DMS 273 (cell line): ENCODE results near the gene ZFP36L1.
A peak's percentile ranks its signal among the peaks of the same experiment; 100 is the strongest.

Experiments used
- DNase-seq: peaks from one replicate; lab custom pipeline; 2025; ENCODE audit not compliant: unreplicated experiment; lab: John Stamatoyannopoulos, UW

Gene ZFP36L1

DNA sequence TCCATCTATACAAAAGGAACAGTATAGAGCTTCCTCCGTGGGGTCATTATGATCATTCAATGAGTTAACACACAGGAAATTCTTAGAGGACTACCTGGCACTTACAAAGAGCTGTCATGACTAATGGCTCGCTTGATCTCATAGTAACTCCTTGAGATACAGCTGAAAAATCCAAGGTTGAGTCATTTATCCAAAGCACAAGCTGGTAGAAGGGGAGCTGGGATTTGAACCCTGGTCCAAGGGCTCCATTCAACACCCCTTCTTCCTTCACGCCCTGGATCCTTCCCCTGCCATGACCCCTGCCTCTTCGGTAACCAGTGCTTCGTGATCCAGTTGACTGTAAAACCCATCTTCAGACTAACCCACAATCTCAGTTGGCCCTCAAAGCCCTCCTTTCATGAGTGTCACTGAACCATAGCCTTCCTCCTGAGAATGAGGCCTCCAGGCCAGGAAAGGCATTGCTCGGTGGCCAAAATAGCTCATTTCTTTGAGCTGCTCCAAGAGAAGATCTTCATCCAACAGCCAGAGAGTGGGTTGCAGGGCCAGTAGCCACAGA is 7.8 kb downstream of the ZFP36L1 start:
- no peak for DNase-seq

DNA sequence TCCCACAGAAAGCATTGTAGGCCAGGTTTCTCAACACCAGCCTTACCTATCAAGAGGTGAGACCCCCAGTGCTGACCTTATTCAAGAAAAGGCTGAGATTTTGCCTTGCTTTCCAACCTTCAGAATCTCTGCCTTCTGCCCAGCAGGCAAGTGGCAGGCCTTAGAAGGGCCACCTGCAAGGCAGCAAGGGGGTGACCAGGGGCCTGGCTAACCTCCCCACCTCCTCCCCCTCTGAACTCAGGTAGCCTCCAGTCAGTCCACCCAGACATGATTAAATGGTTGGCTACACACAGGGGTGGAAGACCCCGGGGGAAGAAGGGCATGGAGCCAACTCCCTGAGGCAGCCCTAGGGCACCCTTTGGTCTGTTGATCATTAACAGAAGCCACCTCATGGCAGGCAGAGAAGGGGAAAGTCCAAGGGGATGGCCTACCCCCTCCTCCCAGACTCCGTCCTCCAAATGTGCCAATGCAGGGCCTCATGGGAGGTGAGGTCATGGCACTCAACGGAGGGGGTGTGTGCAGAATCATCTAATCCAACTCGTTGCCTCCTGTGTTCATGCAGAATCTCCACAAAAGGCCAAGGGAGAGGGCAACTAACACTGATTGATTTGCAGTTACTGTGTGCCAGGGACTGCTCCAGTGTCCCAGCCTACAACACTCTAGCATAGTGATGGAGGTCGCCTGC is 8.5 kb downstream of the ZFP36L1 start:
- peak; percentile 12 for DNase-seq

DNA sequence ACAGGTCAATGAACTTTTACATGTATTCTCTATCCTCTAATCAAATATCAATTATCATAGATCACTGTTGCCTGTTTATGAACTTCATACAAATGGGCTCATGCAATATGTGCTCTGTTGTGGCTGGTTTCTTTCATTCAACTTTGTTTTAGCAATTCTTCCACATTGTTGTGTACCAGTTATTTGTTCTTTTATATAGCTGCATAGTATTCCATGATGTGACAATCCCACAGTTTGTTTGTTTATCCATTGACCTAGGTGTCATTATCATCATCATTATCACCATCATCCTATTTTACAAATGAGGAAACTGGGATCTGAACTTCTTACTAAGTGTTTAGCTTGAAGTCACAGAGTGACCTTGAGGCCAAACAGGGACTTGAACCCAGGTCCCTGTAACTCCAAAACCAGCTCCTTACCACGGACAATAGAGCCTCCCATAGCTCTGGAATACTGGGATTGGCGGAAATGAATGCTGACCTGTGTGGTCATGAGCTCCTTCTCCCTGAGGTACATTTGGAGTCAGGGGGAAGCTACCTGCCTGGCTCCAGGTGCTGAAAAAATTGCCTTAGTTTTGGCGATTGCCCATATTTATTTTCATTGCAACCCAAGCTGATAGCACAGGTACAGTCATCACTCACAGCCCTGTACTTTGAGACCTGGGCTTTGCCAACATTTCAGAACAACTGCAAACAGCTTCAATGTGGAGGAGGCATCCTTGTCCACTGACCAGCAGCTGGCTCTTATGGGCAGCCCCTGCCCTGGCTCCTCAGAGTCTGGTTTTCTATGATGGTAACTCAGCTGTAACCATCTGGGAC is 9.2 kb downstream of the ZFP36L1 start:
- no peak for DNase-seq

DNA sequence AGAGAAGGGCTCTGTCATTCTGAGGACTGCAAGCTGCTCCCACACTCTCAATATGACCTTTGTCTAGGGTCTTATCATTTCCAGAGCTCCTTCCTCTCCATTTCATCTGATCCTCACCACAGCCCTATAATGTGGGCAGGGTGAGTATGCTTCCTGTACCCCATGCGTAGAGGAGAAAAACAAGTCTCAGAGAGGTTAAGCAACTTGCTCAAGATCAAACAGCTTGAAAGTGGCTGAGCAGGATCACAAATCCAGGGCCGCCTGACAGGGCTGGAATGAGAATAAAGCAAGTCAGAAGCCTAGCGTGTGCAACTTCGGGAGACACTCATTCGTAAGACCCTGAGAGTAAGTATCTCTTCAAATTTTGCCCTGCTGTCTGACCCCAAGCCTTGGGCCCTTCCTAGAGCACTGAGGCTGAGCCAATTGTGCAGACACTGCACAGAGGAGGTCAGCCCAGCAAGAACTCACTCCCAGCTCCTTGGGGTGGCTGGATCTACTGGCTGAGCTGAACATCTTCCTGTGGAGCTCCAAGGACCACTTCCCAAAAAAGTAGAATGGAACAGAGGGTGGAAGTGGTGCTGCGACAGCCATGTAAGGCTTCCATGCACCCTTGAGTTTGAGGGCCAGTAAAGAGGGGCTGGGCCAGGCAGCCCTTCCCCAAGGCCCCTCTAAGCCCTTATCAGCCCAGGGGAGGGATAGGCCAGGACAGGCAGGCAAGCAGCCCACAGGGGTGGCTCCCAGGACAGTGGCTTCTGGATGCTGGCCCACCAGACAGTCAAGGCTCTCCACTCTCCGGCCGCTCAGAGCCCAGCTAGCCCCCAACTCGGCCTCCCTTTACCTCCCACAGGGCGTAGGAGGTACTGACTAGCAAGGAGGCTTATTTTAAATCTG is 10.5 kb downstream of the ZFP36L1 start:
- DNase-seq, result no peak

DNA sequence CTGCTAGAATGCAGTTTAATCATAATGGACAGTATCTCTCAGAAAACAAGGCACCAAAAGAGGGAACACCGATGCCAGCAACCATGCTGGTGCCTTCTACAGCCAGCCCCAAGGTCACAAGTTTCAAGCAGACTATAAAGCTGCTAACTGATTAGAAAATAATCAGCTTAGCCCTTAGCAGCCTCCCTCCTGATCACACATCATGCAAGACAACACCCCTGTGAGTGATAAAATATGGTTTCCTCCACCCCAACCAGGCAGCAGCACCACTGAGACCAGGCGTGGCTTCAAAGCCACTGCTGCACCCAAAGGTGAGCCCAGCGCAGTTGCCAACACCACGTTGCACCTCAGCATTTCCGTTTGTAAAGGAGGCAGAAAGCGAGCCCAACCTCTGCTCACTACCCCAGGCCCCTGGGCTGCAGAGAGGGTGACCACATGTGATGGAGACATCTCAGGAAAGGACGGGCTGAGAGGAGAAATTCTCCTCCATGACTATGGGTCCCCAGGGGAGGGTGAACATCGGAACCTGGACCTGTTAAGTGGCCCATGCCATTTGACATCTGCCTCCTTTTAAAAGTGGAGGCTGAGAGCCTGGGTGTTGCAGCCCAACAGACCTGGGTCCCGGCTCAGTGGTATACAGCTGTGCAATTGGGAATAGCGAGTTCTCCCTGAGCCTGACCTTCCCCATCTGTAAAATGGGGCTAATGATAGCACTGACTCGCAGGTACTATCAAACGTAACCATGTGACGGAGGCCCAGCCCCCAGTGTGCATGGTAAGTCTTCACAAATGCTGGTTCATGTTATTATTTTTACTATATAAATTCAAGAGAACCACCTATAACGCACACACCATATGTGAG is 11.5 kb downstream of the ZFP36L1 start:
- no peak for DNase-seq

DNA sequence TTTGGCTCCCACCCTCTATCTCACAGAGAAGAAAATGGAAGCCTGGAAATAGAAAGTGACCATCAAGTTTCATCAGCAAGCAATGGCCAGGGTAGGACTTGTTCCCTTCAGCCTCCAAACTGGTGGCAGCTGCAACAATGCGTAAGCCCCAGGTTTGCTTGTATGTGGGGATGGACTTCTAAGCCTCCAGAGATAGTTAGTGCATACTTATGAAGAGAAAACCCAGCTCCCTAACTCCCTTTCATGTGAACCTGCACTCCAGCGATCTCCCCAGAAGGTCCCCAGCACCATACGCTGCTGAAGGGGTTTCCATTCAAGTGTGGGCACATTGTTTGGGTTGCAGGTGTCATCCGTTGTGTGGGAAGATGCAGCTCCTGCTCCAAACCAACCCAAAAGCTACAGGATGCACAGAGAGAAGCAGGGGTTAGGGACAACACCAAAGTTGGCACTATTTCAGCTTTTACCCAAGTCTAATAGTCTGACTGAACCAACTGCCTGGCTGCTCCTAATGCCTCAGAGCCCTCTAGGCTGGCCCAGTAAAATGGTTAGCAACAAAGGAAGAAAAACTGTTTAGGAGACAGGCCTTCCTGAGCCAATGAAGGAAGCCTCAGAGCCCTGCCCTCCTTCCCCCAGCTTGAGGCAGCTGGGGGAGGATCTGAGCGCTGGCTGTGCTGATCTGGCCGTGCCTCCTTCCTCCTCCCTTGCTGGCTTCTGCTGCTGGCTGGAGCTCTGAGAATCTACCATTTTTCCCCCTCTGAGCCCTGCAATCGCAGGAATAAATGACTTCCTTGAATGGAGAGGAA is 12.3 kb downstream of the ZFP36L1 start:
- peak; percentile 62 for DNase-seq

DNA sequence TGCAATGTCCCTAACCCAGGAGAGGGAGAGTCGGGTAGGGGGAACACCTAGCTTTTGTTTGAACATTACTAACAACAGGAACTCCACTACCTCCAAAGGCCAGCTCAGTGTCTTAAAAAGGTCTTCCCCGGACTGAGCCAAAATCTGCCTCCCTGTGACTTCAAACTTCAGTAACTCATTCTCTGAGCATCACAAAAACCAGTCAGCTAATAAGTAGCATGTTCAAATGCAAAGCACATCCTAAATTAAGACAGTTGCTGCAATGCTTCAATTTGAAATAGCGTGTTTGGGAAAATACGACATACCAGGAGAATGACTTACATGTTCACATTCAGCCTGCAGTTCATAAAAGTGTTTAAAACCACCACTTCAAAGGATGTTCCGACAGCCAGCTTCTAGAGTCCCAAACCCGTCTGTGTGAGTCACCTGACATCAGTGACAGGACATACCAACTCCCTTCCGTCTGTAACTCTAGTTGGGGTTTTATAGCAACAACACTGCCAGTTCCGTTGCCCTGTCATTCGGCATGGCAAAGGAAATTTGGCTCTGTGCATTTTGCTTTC is 13.0 kb downstream of the ZFP36L1 start:
- DNase-seq, result no peak

DNA sequence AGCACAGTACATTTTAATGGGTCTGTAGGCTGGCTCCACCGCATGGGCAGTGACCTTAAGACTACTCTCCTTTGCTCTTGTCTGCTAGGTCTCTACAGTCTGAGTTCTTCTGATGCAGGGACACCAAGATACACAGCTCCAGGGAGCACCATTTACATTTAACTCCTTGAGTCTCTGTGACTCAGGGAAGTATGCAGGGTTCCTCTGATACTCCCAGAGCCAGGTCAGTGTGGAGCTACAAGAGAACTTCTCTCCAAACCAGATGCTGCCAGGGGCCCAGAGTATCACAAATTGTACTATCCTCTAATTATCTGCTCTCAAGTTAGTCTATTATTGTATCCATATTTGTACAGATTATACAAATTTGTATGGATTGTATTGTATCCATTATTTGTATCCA is 15.2 kb downstream of the ZFP36L1 start:
- no peak for DNase-seq

DNA sequence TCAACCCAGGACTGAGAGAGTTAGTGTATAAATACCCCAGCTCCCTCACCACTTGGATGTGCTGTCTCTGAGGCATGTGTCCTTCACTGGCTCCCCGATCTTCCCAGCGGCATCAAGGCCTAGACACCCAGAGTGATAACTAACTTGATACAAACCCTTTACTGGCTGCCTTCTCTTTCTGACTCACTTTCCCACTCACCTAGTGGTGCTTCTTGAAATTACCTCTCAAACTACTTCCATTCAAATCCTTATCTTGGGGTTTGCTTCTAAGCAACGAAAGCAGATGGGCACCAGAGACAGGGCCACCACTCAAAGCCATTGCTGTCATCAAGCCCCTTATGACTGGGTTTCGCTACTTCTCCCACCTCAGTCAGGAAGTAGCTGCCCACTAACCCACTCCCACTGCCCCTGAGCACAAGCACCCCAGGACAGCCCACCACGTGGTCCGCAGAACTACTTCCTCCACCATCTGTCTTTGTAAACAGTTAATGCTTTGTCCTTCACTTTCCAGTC is 17.2 kb downstream of the ZFP36L1 start:
- peak; percentile 27 for DNase-seq

DNA sequence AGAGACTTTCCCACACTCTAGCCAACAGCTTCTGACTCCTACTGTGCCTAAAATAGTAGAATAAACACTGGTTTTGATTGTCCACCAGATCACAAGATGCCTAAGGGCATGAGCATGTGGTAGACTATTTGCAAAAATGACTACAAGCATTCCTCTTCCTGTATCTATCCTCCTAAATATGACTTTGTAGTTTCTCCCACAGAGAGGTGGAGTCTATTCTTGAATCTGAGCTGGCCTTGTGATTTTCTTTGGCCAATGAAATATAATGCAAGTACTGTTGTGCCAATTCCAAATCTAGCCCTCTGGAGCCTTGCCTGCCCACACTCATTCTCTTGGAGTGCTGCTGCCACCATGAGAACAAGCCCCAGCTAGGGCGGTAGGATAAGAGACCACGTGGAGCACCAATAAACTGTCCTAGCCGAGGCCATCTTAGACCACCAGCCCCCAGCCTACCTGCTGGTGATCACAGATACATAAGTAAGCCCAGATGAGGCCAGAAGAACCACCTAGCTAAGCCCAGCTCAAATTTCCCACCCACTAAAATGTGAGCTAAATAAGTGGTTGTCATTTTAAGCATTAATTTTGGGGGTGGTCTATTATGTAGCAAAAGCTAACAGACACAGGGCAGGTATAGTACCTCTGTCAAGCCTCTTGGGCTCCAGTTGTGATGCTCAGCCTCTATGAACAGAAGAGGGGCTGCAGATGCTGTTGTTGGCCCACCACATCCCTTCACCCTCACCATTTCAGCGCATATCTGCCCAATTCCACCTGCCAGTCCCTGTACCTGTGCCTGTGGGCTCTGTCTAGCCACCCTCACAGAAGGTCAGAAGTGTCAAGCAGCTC is 17.9 kb downstream of the ZFP36L1 start:
- no peak for DNase-seq

DNA sequence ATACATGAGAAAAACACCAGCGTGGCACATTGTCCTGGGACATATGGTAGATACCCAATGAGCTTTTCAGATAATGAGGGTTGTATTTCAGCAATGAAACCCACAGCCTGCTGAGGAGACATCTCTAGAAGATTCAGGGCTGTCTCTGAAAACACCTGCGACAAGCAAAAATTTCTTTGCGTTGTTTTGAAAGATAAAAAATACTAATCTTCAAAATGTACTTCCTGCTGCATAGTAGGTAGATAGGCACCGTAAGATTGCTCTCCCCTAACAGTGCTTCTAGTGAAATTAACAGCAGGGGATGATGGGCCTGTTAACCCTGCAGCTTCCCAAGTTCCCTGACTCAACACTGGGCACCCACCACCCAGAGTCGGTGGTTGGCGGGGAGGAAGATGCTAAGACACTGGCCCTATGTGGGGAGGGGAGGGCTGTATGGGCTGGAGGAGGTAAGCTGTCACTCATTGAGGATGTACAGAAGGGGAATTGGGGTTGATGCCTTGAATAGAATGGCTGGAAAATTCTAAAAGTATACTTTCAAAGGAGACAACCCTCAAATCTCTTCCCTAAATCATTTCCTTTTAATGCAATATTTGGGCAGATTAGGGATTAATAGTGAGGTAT is 20.0 kb downstream of the ZFP36L1 start:
- DNase-seq, result no peak

DNA sequence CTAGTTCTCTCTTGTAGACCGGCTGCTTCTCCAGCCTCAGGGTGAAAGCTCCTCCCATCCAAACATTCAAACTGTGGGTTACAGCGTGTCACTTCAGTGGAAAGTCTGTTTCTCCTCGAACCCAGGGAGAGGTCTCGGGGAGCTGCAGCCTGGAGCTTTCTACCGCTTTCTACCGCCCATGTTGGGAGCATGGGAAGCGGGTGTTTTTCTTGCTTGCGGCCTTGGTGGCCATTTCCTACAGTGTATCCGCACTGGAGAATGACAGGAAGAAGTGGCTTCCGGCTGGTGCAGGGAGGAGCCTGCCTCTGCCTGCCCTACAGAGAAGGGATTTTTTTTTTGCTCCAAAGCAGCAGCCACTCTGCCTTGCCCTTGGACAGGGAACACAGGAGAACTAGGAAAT is 21.2 kb downstream of the ZFP36L1 start:
- DNase-seq, result no peak

DNA sequence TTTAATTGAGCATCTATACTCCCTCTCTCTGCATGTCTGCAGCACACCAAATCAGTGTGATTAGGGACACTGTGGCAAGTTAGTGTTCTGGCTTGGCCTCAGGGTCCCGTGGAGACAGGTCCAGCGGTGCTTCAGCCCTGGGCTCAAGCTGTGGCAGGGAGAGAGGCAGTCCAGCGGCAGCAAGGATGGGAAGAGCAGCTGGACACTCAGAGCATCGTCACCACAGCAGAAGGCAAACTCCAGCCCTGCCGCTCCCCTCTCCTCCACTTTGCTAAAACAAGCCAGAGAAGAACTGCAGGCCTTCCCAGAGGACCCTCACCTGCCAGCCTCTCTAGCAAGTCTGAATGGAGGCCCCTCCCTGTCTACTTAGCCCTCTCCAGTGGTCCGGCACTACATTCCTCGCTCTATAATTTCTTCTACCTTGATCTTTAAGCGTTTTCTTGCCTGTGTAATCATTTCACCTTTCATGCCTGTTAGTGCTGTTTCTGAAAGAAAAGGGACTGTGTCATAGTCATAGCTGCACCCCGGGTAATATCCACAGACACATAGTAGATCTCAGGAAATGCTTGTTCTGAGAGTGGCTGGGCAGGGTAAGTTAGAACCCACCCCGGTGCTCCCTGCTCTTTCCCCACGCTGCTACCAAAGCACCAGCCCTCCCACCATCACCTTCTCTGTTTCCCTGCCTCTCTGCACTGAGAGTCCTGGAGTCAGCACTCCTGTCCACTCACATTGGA is 22.1 kb downstream of the ZFP36L1 start:
- no peak for DNase-seq

DNA sequence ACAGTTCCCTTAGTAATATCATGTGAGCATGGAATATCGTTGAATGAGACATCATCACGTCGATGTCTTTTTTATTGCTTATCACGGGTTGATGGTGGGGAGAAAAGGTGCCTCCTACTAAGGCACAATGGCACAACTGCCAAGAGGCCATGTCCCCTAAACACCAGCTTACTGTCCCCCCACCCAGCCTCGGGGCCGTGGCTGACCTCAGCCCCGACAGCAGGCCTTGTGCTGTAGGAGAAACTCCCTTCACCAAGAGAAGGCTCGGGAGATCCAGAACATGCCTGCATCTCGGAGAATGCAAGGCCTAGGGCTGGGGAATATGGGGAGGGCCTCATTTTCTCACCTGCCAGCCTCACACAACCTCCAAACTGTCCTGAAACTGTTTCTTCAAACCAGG is 22.8 kb downstream of the ZFP36L1 start:
- DNase-seq, result no peak

DNA sequence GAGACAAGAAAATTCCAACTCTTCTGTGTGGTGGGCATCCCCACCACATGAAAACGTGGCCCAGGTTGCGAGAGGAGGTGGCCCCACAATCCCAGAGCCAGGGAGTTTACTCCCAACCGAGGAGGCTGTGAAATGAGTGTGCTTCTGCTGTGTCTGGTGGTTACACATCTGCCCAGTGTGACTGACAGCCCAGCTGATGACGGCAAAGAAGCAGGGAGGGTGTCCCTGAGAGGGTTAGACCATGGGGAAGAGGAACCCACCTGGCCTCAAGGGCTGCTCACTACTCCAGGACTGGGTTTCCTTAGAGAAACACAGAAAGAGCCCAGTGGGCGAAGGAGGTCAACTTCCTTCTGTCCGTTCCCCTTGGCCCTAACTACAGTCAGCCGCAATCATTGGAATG is 24.6 kb downstream of the ZFP36L1 start:
- DNase-seq, result no peak

DNA sequence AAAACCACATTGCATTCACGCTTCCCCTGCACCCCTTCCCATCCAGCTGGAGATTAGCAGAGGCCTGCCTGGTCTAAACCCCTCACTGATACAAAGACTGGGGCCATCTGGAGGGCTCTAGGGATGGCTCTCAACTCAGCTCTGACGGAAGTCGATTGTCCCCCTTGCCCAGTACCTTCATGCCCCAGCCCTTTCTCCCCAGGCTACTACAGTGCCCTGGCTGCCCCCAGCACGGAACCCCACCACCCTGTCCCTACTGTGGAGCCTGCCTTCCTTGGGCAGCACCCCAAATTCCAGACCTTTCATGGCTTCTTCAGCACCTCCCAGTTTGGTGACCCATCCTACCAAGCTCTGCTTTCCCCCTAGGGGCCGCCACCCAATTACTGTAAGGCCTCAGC is 25.6 kb downstream of the ZFP36L1 start:
- no peak for DNase-seq
